ENCODE data around the gene ASCL1.

DNA sequence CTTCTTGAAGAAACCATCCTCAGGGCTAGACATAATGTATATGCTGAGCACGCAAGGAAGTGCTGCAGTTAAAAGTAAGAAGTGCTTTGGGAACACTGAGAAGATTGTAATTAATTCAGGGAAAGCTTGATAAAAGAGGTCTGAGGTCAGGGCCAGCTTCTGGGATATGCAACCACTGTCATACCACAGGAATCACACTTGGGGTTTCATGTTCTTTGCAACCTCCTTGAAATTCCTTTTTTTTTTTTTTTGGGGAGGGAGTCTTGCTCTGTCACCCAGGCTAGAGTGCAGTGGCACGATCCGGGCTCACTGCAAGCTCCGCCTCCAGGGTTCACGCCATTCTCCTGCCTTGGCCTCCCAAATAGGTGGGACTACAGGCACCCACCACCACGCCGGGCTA is 47.3 kb upstream of the ASCL1 start:
- TF ChIP-seq, protein P1, sequence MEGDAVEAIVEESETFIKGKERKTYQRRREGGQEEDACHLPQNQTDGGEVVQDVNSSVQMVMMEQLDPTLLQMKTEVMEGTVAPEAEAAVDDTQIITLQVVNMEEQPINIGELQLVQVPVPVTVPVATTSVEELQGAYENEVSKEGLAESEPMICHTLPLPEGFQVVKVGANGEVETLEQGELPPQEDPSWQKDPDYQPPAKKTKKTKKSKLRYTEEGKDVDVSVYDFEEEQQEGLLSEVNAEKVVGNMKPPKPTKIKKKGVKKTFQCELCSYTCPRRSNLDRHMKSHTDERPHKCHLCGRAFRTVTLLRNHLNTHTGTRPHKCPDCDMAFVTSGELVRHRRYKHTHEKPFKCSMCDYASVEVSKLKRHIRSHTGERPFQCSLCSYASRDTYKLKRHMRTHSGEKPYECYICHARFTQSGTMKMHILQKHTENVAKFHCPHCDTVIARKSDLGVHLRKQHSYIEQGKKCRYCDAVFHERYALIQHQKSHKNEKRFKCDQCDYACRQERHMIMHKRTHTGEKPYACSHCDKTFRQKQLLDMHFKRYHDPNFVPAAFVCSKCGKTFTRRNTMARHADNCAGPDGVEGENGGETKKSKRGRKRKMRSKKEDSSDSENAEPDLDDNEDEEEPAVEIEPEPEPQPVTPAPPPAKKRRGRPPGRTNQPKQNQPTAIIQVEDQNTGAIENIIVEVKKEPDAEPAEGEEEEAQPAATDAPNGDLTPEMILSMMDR (IDR thresholded peaks at IDR 0.05), result no peak
- TF ChIP-seq POLR2A (IDR thresholded peaks at IDR 0.05), result no peak

All from heart left ventricle (tissue), 13 donors.